HTERT RPE-1 (cell line): ENCODE measurements around the gene PACSIN2.
"Not testable (repeated sequence)": the region's sequence is repeated elsewhere in the genome, so short reads cannot be mapped to it uniquely, and the experiment has no call there.

Experiments used
- in situ Hi-C: fragments of 300-500 bp; cut with MboI; formaldehyde crosslinking; loops from 4 replicates; pipeline ENCODE4 v1.14.3; 2020; ENCODE audit warnings: low sequenced_read_pairs

PACSIN2 gene

GRCh38 chr22:42947211-42947990, 67.5 kb downstream of the PACSIN2 start:
- in situ Hi-C loops = no loop called here

- in situ Hi-C loops = no loop called here
Measured at GRCh38 chr22:42946546-42947198, 68.3 kb downstream of the PACSIN2 start.

GRCh38 chr22:42945736-42946135, 69.2 kb downstream of the PACSIN2 start:
- in situ Hi-C loops = no loop called here

GRCh38 chr22:42945027-42945426, 69.9 kb downstream of the PACSIN2 start:
- in situ Hi-C loops = no loop called here

DNA sequence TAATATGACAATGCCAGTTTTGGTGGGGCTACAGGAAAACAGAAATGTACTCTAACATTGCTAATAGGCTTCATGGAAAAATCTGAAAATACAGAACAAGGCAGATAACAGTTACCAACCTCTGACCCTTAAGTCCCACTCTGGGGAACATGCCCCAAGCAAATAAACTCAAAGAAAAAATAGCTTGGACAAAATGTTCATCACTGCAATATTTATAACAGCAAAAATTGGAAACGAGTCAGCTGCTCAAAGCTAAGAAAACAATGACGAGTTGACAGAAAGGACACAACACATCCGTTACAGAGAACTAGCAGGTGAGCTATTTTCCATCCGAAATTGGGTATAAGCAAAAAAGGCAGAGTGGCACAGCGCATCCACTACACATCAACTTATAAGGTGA, 70.5 kb downstream of the PACSIN2 start:
- in situ Hi-C loops = no loop called here

DNA sequence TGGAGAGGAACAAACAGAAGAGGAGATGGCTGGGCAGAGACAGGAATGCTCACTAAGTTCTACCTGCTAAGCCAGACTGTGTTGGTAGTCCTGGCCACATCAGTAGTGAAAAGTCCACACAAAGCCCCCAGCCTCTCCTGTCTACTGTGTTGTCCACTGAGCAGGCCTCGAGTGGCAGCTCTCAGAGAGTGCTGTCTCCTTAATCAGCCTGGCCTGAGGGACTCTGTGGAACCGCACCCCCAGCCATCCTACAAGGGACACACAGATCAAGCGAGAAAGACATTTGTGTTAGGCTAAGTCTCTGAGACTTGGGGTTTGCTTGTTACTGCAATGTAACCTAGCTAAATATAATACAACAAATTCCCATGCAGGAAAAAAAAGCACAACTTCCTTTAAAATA, 71.0 kb downstream of the PACSIN2 start:
- in situ Hi-C loops = no loop called here

- in situ Hi-C loops = no loop called here
Measured at GRCh38 chr22:42942351-42942750, 72.6 kb downstream of the PACSIN2 start.

DNA sequence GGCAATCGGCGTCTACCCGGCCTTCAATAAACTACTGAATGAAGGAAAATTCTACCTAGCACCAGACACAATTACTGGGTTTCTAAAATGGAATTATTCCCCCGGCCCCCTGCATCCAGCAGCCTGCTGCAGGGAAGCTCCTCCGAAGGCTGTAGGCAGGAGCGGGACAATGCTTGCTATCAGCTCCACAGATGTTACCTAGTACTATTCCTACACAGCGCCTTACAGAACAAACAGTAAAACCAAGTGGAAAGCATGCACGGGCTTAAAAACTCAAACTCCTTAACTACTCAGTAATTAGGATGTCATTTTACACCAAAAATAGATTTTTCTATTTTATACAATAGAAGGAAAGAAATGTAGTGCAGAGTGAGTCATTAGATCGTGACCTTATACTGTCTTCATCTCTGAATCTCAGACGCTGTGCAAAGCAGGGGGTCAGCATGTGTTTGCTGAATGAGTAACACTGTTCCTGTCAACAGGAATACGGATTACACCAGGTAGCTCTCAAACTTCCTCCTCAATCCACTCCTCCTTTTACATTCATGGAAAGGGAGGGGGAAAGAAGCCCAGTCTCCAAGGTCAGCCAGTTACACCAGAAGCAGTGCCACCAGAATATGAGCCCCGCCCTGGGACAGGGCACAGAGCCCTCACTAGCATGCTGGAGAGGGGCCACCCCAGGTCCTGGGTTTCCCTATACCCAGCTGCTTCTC, 74.9 kb downstream of the PACSIN2 start:
- in situ Hi-C loops = no loop called here

- in situ Hi-C loops = no loop called here
Measured at GRCh38 chr22:42939451-42939881, 75.5 kb downstream of the PACSIN2 start.

GRCh38 chr22:42938976-42939375, 76.0 kb downstream of the PACSIN2 start:
- in situ Hi-C loops = no loop called here

DNA sequence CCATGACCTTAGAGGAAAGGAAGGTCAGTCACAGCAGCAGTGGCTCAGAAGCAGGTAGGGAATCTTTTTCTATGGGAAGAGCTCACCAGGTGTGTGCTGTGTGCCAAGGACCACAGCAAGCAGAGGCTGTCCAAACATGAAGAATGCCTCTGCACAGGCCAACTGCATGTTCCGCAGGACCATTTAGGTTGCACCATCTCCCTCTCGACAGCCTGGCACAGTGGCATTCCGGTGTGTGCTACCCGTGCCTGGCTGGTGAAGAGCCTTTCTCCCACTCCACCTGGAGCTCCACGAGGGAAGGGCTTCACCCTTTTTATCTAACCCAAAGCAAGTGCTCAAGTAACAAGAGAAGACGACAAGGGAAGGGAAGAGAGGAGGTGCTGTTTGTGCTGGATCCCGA, 76.5 kb downstream of the PACSIN2 start:
- in situ Hi-C loops = no loop called here

GRCh38 chr22:42937164-42937843, 77.6 kb downstream of the PACSIN2 start:
- in situ Hi-C loops = no loop called here

GRCh38 chr22:42936680-42937079, 78.3 kb downstream of the PACSIN2 start:
- in situ Hi-C loops = not testable (repeated sequence)

- in situ Hi-C loops = no loop called here
Measured at GRCh38 chr22:42934338-42934737, 80.6 kb downstream of the PACSIN2 start.

DNA sequence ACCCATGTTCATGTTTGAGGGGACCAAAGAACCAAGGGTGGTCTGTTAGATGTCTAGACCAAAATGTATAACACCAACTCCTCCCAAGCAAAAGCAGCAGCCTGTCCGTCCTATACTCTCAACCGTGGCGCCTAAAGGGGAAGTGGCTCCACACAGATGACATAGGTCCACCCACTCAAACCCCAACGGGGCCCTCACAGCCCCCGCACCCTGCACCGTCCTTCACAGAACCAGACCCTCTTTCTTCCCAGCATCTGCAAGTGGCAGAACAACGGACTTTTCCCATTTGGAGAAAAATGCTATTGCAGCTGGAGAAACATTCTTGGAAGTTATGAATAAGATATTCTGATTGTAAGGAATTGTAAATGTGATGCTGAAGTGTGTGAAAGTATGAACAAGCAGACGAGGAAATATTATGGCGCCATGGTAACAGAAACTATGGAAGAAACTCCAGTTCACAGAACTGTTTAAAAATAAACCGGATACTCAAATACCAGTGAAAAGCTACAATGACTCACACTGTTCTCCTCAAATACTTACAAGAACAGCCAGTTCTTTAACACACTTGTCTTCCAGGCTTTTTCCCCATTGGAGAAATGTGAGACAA, 81.4 kb downstream of the PACSIN2 start:
- in situ Hi-C loops = no loop called here

GRCh38 chr22:42932857-42933484, 82.0 kb downstream of the PACSIN2 start:
- in situ Hi-C loops = no loop called here

DNA sequence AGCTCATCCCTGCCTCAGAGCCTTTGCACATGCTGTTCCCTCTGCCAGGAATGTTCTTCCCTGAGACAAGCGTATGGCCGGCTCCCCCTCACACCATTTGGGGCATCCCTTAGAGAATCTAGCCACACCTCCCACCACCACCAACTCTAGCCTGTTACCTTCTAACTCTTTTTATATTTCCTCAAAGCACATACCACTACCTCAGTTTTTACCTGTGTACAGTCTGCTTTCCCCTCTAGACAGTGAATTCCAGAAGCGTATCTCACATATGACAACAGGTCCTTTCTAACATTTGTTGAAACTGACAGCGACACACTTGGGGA, 82.8 kb downstream of the PACSIN2 start:
- in situ Hi-C loops = no loop called here

DNA sequence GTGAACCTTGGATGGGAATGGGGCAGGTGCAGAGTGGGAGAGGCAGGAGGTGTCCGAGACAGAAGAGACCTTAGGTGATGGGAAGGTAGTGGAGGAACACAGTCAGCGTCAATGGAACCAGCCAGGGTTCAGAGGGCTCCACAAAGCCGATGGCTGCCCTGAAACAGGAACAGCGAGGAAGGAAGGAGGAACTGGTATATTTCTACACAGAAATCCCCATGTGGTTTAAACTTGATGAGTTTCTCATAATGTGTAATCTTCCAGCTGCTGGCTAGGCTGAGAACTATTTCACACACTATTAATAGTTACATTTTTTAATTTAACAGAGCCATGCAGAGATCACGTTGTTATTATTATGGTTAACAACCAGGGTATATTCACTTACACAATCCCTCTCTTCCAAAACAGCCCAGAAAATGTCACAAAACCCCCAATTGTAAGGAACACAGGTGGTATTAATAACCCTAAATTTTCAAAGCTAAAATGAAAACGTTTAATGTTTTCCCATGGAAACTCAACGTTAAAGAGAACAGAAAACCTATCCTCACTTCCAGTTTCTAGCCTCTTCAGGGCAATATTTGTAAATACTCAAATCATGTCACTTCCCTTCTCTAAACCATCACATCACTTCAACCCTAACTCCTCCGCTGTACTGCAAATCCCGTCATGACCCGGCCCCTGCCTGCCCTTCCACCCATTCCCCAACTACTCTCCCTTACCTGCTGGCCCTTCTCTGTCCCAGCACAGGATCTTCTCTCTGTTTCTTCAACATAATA, 83.3 kb downstream of the PACSIN2 start:
- in situ Hi-C loops = no loop called here

DNA sequence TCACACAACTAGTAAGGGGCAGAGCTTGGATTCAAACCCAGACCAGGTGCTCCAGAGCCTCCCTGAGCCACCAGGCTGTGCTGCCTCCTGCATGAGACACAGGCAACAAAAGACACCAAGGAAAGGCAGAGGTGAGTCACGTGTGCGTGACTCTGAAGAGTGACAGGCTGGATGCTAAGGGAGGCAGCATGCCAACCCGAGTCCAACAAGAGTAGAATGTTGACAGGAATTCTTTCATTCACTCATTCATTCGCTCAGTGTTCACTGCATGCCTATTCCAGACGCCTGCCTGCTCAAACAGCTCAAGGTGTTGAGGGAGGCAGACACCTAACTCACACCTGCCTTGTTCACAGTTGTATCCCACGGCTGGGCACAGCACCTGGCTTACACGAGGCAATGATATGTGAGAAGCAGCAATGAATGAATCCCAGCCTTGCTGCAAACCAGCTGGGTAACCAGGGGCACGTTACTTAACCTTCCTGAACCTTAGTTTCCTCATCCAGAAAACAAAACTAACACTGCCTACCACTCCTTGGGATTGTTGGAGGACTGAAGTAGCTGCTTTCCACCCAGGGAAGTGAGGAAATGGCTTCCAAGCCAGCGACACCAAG, 84.0 kb downstream of the PACSIN2 start:
- in situ Hi-C loops = no loop called here

DNA sequence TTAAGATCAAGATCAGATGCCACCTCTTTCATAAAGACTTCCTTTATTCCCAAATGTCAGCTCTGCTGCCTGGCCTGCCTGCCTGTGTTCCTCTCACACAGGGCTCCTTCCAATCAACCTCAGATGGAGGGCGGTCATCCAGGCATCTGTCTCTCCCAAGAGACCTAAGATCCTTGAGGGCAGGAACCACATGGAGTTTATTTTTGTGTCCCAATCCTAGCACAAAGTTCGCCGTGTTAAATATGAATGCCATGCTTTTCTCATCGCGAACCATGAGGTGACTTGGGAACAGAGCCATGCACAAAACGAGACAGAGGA, 85.2 kb downstream of the PACSIN2 start:
- in situ Hi-C loops = no loop called here
